Neural cell (in vitro differentiated cells): Measurements from ENCODE around the gene ZFP3. TPM values are rescaled to one million over a fixed set of nuclear protein-coding genes. Genes with fewer than 3 reads are reported as not detected.

Experiments
- H2AFZ ChIP-seq: fragments of 200-600, 300-800 bp; sonication (generic), shearing (Covaris generic); 2 replicates; pipeline ENCODE4 v1.6.0; 2014; ENCODE audit warnings: low read depth, mild to moderate bottlenecking, antibody characterized with exemption, low read length, moderate library complexity
- H3F3A ChIP-seq: fragments of 200-600 bp; shearing (Covaris generic); 2 replicates; pipeline ENCODE4 v1.6.1; 2016; ENCODE audit warnings: mild to moderate bottlenecking, moderate library complexity, mixed read lengths, antibody characterized with exemption, low read length; ENCODE audit not compliant: insufficient read depth, poor library complexity, severe bottlenecking
- H3K27ac ChIP-seq: fragments of 200-600, 300-800 bp; sonication (generic), shearing (Covaris generic); 2 replicates; pipeline ENCODE4 v1.5.1; 2014; ENCODE audit warnings: mild to moderate bottlenecking, low read length, moderate library complexity
- H3K27me3 ChIP-seq: fragments of 300-800, 200-600 bp; sonication (generic), shearing (Covaris generic); 2 replicates; pipeline ENCODE4 v1.6.0; 2014; ENCODE audit warnings: mild to moderate bottlenecking, low read depth, low read length, moderate library complexity; ENCODE audit not compliant: insufficient read depth
- H3K36me3 ChIP-seq: fragments of 300-800, 200-600 bp; sonication (generic), shearing (Covaris generic); 2 replicates; pipeline ENCODE4 v1.5.1; 2014; ENCODE audit warnings: mild to moderate bottlenecking, antibody characterized with exemption, low read length, moderate library complexity; ENCODE audit not compliant: insufficient read depth
- H3K4me2 ChIP-seq: fragments of 300-800, 200-600 bp; sonication (generic), shearing (Covaris generic); 2 replicates; pipeline ENCODE4 v1.6.0; 2014; ENCODE audit warnings: mild to moderate bottlenecking, low read length
- H3K4me3 ChIP-seq: fragments of 300-800, 200-600 bp; sonication (generic), shearing (Covaris generic); 2 replicates; pipeline ENCODE4 v1.5.1; 2014; ENCODE audit warnings: mild to moderate bottlenecking, low read length, moderate library complexity
- H3K79me2 ChIP-seq: fragments of 200-600 bp; shearing (Covaris generic); replicated peaks from 2 replicates; pipeline ENCODE4 v1.6.0; 2014; ENCODE audit warnings: mild to moderate bottlenecking, low read length, moderate library complexity; ENCODE audit not compliant: insufficient read depth
- H3K9ac ChIP-seq: fragments of 300-800, 200-600 bp; sonication (generic), shearing (Covaris generic); 2 replicates; pipeline ENCODE4 v1.6.1; 2016; ENCODE audit warnings: mild to moderate bottlenecking, low read length, mixed read lengths
- H3K9me2 ChIP-seq: fragments of 200-600 bp; shearing (Covaris generic); 2 replicates; pipeline ENCODE4 v1.6.1; 2016; ENCODE audit warnings: mild to moderate bottlenecking, low read length, mixed read lengths; ENCODE audit not compliant: insufficient read depth
- H3K9me3 ChIP-seq: fragments of 200-600, 300-800 bp; sonication (generic), shearing (Covaris generic); 2 replicates; pipeline ENCODE4 v1.6.1; 2016; ENCODE audit warnings: mild to moderate bottlenecking, mixed run types, low read length, moderate library complexity, mixed read lengths
- H4K20me1 ChIP-seq: fragments of 200-600 bp; shearing (Covaris generic); 2 replicates; pipeline ENCODE4 v1.6.1; 2016; ENCODE audit warnings: mild to moderate bottlenecking, mixed run types; ENCODE audit not compliant: insufficient read depth
- EP300 ChIP-seq: fragments of 450-650 bp; conservative IDR thresholded peaks from 2 replicates; pipeline ENCODE4 v1.6.1; 2014; ENCODE audit warnings: antibody characterized with exemption, mild to moderate bottlenecking, moderate library complexity; ENCODE audit not compliant: poor library complexity, severe bottlenecking
- EZH2 ChIP-seq: fragments of 200-600, 300-800 bp; shearing (Covaris generic), sonication (generic); IDR thresholded peaks from 2 replicates; pipeline ENCODE4 v1.6.1; 2014; ENCODE audit warnings: antibody characterized with exemption, low read length, borderline replicate concordance, mild to moderate bottlenecking; ENCODE audit not compliant: insufficient read depth, poor library complexity, severe bottlenecking
- MXI1 ChIP-seq: fragments of 450-650 bp; conservative IDR thresholded peaks from 2 replicates; pipeline ENCODE4 v1.6.1; 2014; ENCODE audit warnings: antibody characterized with exemption, mild to moderate bottlenecking; ENCODE audit not compliant: poor library complexity, severe bottlenecking
- POLR2AphosphoS5 ChIP-seq: IDR thresholded peaks from 2 replicates; pipeline ENCODE4 v1.6.1; 2012
- RAD21 ChIP-seq: fragments of 450-650 bp; conservative IDR thresholded peaks from 2 replicates; pipeline ENCODE4 v1.6.1; 2014; ENCODE audit warnings: antibody characterized with exemption, mild to moderate bottlenecking, moderate library complexity
- SMC3 ChIP-seq: fragments of 450-650 bp; conservative IDR thresholded peaks from 2 replicates; pipeline ENCODE4 v1.6.1; 2014; ENCODE audit warnings: antibody characterized with exemption, mild to moderate bottlenecking, moderate library complexity; ENCODE audit not compliant: poor library complexity
- TAF1 ChIP-seq: IDR thresholded peaks from 2 replicates; pipeline ENCODE4 v1.6.1; 2012; ENCODE audit warnings: low read depth
- polyA plus RNA-seq: library from polyadenylated mRNA; depleted of rRNA; stranded (reverse); fragments of >200 nt; gene quantifications from 2 replicates; pipeline ENCODE4 v1.2.3, GENCODE V29; 2014
- TF ChIP-seq, protein P1 (sequence below): IDR thresholded peaks from 2 replicates; pipeline ENCODE4 v1.6.1; 2012; ENCODE audit warnings: borderline replicate concordance
- TF ChIP-seq, protein P2 (sequence below): fragments of 450-650 bp; IDR thresholded peaks from 2 replicates; pipeline ENCODE4 v1.5.1; 2014; ENCODE audit warnings: antibody characterized with exemption, mild to moderate bottlenecking, moderate library complexity; ENCODE audit not compliant: poor library complexity, severe bottlenecking

The ZFP3 gene
- polyA plus RNA-seq, 1 donor from 2014 or later = 0.05 TPM

DNA sequence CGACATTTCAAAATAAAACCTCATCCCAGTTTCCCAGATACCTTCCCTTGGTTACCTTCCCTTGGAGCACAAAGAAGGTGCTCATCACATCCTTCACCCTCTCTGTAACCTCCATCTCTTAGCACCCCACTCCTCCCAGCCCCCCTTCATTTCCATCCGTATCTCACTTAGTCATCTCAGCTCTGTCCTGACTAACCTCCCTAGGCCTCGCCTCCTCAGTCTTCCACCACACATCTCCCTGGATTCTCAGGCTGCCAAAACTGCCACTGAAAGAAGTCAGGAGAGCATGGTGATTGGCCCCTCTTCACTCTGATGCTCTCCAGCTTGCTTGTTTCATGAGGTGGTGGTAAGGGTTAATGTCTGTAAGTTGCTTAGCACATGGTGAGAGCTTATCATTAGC lies 2.3 kb downstream of the ZFP3 start (continued):
- TF ChIP-seq, protein P1, sequence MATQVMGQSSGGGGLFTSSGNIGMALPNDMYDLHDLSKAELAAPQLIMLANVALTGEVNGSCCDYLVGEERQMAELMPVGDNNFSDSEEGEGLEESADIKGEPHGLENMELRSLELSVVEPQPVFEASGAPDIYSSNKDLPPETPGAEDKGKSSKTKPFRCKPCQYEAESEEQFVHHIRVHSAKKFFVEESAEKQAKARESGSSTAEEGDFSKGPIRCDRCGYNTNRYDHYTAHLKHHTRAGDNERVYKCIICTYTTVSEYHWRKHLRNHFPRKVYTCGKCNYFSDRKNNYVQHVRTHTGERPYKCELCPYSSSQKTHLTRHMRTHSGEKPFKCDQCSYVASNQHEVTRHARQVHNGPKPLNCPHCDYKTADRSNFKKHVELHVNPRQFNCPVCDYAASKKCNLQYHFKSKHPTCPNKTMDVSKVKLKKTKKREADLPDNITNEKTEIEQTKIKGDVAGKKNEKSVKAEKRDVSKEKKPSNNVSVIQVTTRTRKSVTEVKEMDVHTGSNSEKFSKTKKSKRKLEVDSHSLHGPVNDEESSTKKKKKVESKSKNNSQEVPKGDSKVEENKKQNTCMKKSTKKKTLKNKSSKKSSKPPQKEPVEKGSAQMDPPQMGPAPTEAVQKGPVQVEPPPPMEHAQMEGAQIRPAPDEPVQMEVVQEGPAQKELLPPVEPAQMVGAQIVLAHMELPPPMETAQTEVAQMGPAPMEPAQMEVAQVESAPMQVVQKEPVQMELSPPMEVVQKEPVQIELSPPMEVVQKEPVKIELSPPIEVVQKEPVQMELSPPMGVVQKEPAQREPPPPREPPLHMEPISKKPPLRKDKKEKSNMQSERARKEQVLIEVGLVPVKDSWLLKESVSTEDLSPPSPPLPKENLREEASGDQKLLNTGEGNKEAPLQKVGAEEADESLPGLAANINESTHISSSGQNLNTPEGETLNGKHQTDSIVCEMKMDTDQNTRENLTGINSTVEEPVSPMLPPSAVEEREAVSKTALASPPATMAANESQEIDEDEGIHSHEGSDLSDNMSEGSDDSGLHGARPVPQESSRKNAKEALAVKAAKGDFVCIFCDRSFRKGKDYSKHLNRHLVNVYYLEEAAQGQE = no peak

DNA sequence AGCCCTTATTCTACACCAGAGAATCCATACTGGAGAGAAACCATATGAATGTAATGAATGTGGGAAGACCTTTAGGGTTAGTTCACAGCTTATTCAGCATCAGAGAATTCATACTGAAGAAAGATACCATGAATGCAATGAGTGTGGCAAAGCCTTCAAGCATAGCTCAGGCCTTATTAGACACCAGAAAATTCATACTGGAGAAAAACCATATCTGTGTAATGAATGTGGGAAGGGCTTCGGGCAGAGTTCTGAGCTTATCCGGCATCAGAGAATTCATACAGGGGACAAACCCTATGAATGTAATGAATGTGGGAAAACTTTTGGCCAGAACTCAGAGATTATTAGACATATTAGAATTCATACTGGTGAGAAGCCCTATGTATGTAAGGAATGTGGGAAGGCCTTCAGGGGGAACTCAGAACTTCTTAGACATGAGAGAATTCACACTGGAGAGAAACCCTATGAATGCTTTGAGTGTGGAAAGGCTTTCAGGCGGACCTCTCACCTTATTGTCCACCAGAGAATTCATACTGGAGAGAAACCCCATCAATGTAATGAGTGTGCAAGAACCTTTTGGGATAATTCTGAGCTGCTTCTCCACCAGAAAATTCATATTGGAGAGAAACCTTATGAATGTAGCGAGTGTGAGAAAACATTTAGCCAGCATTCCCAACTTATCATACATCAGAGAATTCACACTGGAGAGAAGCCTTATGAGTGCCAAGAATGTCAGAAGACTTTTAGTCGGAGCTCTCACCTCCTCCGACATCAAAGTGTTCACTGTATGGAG lies 14.1 kb downstream of the ZFP3 start:
- H2AFZ ChIP-seq = no peak overlapping the region
- H3K27me3 ChIP-seq = peaks cover 5% of the 10 kb centered on the region
- no peaks in the 10 kb centered on the region for H3K36me3 ChIP-seq
- no peaks in the 10 kb centered on the region for H4K20me1 ChIP-seq
- H3K9me2 ChIP-seq = no peaks in the 10 kb centered on the region
- H3K4me3 ChIP-seq = no peak overlapping the region
- H3K79me2 ChIP-seq = no peaks in the 10 kb centered on the region
- no peak overlapping the region for H3K9ac ChIP-seq
- no peak overlapping the region for H3K4me2 ChIP-seq
- no peak overlapping the region for H3K27ac ChIP-seq
- peaks cover 36% of the 10 kb centered on the region for H3K9me3 ChIP-seq
- TF ChIP-seq TAF1 = no peak
- TF ChIP-seq SMC3 = no peak
- no peak for TF ChIP-seq MXI1
- TF ChIP-seq, protein P2, sequence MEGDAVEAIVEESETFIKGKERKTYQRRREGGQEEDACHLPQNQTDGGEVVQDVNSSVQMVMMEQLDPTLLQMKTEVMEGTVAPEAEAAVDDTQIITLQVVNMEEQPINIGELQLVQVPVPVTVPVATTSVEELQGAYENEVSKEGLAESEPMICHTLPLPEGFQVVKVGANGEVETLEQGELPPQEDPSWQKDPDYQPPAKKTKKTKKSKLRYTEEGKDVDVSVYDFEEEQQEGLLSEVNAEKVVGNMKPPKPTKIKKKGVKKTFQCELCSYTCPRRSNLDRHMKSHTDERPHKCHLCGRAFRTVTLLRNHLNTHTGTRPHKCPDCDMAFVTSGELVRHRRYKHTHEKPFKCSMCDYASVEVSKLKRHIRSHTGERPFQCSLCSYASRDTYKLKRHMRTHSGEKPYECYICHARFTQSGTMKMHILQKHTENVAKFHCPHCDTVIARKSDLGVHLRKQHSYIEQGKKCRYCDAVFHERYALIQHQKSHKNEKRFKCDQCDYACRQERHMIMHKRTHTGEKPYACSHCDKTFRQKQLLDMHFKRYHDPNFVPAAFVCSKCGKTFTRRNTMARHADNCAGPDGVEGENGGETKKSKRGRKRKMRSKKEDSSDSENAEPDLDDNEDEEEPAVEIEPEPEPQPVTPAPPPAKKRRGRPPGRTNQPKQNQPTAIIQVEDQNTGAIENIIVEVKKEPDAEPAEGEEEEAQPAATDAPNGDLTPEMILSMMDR = no peak
- TF ChIP-seq EZH2 = no peak
- TF ChIP-seq RAD21 = no peak
- TF ChIP-seq, protein P1 = no peak
- TF ChIP-seq POLR2AphosphoS5 = no peak
- TF ChIP-seq EP300 = no peak
- no peaks in the 10 kb centered on the region for H3F3A ChIP-seq
